Prostate gland (tissue), 2 donors: ENCODE results near the gene GLDC. TPM values are rescaled to one million over a fixed set of nuclear protein-coding genes. Genes with fewer than 3 reads are reported as not detected.

Experiments used
- DNase-seq: peaks from one replicate; pipeline ENCODE4 v3.0.0-alpha.2; 2019; ENCODE audit warnings: low spot score
- H3K27ac ChIP-seq, 2 donors: fragments of 200-600 bp; sonication (generic); 2 replicates each; pipeline ENCODE4 v1.5.1; 2017 to 2019
- H3K27me3 ChIP-seq: fragments of 200-600 bp; sonication (generic); replicated peaks from 2 replicates; pipeline ENCODE4 v1.5.1; 2019; ENCODE audit not compliant: insufficient read depth
- H3K36me3 ChIP-seq, 2 donors: fragments of 200-600 bp; sonication (generic); 1 replicate in 1 of 2; 2 replicates in 1 of 2; pipeline versions ENCODE4 v1.5.1 to v1.8.1; 2017 to 2019
- H3K4me1 ChIP-seq: fragments of 200-600 bp; sonication (generic); replicated peaks from 2 replicates; pipeline ENCODE4 v1.5.1; 2019
- H3K4me3 ChIP-seq, 2 donors: fragments of 200-600 bp; sonication (generic); 2 replicates each; pipeline ENCODE4 v1.5.1; 2017 to 2019
- H3K9me3 ChIP-seq: fragments of 200-600 bp; sonication (generic); 2 replicates; pipeline ENCODE4 v1.5.1; 2017
- CTCF ChIP-seq, 4 experiments: fragments of 200-600 bp in 2 of 4; fragments of 450-650 bp in 2 of 4; sonication (generic) in 2 of 4; IDR thresholded peaks; 1 replicate in 3 of 4; 2 replicates in 1 of 4; pipeline ENCODE4 v1.5.1; 2016 to 2019; ENCODE audit warnings: antibody characterized with exemption in 4 of 4, mild to moderate bottlenecking in 2 of 4, moderate library complexity in 2 of 4
- POLR2A ChIP-seq: fragments of 450-650 bp; IDR thresholded peaks from one replicate; pipeline ENCODE4 v1.6.1; 2016; ENCODE audit warnings: antibody characterized with exemption, mild to moderate bottlenecking
- POLR2AphosphoS5 ChIP-seq: sonication (generic); formaldehyde crosslinking; IDR thresholded peaks from one replicate; pipeline ENCODE4 v1.6.1; 2017; ENCODE audit warnings: antibody characterized with exemption
- WGBS: methylation state at CpG from one replicate; pipeline ENCODE4 v1.1.5; 2018; 5-methylcytosine and 5-hydroxymethylcytosine counted together
- intact Hi-C: fragments of 100-400 bp; cut with DNase I; formaldehyde crosslinking; loops from one replicate; pipeline ENCODE4 v1.14.2; 2022
- total RNA-seq, 2 donors: library from RNA; depleted of rRNA; stranded (reverse); fragments of >200 nt; gene quantifications; one replicate each; pipeline ENCODE4 v1.1.0, GENCODE V29; 2016

The GLDC gene
- total RNA-seq, 2 donors from 2014 or later, result 2.7 to 4.0 TPM

GRCh38 chr9:6665628-6666027 lies 20.1 kb upstream of the GLDC start:
- Histone ChIP-seq H3K27ac (no peak overlapping the region), H3K36me3 (no peaks in the 10 kb centered on the region), H3K27me3 (no peaks in the 10 kb centered on the region), H3K4me3 (no peak overlapping the region), H3K9me3 (no peaks in the 10 kb centered on the region), H3K4me1 (no peaks in the 10 kb centered on the region)
- intact Hi-C loops, result no loop called here
- TF ChIP-seq POLR2A (no peak), CTCF (IDR thresholded peaks at IDR 0.05) (no peak), POLR2AphosphoS5 (no peak)
- 57% methylated on average over 1 of the region's 1 CpG for WGBS
- DNase-seq, result no peak

- no peaks in the 10 kb centered on the region for H3K4me1 ChIP-seq
- intact Hi-C loops, result no loop called here
- H3K36me3 ChIP-seq, result no peaks in the 10 kb centered on the region
- 91% methylated on average over 3 of the region's 3 CpGs for WGBS
- H3K27ac ChIP-seq, result no peak overlapping the region
- no peak overlapping the region for H3K4me3 ChIP-seq
- no peaks in the 10 kb centered on the region for H3K27me3 ChIP-seq
- no peaks in the 10 kb centered on the region for H3K9me3 ChIP-seq
- TF ChIP-seq POLR2A (no peak), CTCF (IDR thresholded peaks at IDR 0.05) (no peak)
- no peak for DNase-seq
These were observed 18.7 kb upstream of the GLDC start for GRCh38 chr9:6664204-6664680.

- Histone ChIP-seq H3K9me3 (no peaks in the 10 kb centered on the region), H3K27me3 (no peaks in the 10 kb centered on the region), H3K27ac (no peak overlapping the region), H3K36me3 (no peaks in the 10 kb centered on the region), H3K4me1 (no peaks in the 10 kb centered on the region), H3K4me3 (no peak overlapping the region)
- 78% methylated on average over 4 of the region's 4 CpGs for WGBS
- TF ChIP-seq POLR2A (no peak), CTCF (IDR thresholded peaks at IDR 0.05) (no peak), POLR2AphosphoS5 (no peak)
- no peak for DNase-seq
- intact Hi-C loops, result no loop called here
These were observed 15.0 kb upstream of the GLDC start for GRCh38 chr9:6660512-6660911.

- intact Hi-C loops, result no loop called here
- H3K27ac ChIP-seq, result no peak overlapping the region
- H3K4me1 ChIP-seq, result no peaks in the 10 kb centered on the region
- no peak for DNase-seq
- no peak for TF ChIP-seq CTCF (IDR thresholded peaks at IDR 0.05)
- TF ChIP-seq POLR2A, result no peak
- TF ChIP-seq POLR2AphosphoS5, result no peak
- H3K27me3 ChIP-seq, result no peaks in the 10 kb centered on the region
- no peaks in the 10 kb centered on the region for H3K36me3 ChIP-seq
- H3K4me3 ChIP-seq, result no peak overlapping the region
- no peaks in the 10 kb centered on the region for H3K9me3 ChIP-seq
- 60% methylated on average over 4 of the region's 4 CpGs for WGBS
These were observed 13.3 kb upstream of the GLDC start for GRCh38 chr9:6658628-6659353.

- TF ChIP-seq POLR2A, result no peak
- TF ChIP-seq POLR2AphosphoS5, result no peak
- WGBS, result 75% methylated on average over 6 of the region's 6 CpGs
- Histone ChIP-seq H3K27me3 (no peaks in the 10 kb centered on the region), H3K4me3 (no peak overlapping the region), H3K27ac (no peak overlapping the region), H3K4me1 (no peaks in the 10 kb centered on the region), H3K9me3 (no peaks in the 10 kb centered on the region), H3K36me3 (no peaks in the 10 kb centered on the region)
- DNase-seq, result no peak
- intact Hi-C loops, result no loop called here
These were observed 11.2 kb upstream of the GLDC start for GRCh38 chr9:6656614-6657300.
